ENCODE data around the gene GASK1B. TPM values are rescaled to one million over a fixed set of nuclear protein-coding genes. Genes with fewer than 3 reads are reported as not detected.

The GASK1B gene
- total and polyA plus RNA-seq, 3 donors from 2014 or later = 19.3 to 24.0 (median 19.8) TPM

DNA sequence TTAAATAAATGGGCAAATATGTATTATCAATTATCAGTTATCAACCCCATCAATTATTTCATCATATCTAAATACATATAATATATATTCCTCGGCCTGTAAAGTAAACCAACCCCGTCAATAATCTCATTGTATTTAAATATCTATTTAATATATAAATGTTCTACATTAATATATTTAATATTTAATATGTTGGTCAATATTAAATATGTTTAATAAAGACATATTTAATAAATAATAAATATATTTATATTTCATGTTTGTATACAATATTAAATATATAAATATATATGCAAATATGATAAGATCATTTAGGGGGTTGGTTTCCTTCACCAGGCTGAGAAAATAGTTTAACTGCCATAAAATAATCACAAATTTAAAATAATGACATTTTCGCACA is 31.1 kb upstream of the GASK1B start:
- no peak overlapping the region for H3K27ac ChIP-seq
- H3K36me3 ChIP-seq (ENCODE audit: low read depth, missing control alignments) = no peaks in the 10 kb centered on the region
- H3K4me3 ChIP-seq = no peak overlapping the region
- DNase-seq = no peak
- H3K9me3 ChIP-seq = no peaks in the 10 kb centered on the region
- TF ChIP-seq, protein P1, sequence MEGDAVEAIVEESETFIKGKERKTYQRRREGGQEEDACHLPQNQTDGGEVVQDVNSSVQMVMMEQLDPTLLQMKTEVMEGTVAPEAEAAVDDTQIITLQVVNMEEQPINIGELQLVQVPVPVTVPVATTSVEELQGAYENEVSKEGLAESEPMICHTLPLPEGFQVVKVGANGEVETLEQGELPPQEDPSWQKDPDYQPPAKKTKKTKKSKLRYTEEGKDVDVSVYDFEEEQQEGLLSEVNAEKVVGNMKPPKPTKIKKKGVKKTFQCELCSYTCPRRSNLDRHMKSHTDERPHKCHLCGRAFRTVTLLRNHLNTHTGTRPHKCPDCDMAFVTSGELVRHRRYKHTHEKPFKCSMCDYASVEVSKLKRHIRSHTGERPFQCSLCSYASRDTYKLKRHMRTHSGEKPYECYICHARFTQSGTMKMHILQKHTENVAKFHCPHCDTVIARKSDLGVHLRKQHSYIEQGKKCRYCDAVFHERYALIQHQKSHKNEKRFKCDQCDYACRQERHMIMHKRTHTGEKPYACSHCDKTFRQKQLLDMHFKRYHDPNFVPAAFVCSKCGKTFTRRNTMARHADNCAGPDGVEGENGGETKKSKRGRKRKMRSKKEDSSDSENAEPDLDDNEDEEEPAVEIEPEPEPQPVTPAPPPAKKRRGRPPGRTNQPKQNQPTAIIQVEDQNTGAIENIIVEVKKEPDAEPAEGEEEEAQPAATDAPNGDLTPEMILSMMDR (IDR thresholded peaks at IDR 0.05) = no peak
- no peak for TF ChIP-seq POLR2A (IDR thresholded peaks at IDR 0.05)
- no peaks in the 10 kb centered on the region for H3K4me1 ChIP-seq
- intact Hi-C loops (cut with DNase I; ENCODE audit: low total_unique reads) = no loop called here
- WGBS, 2 donors = 93 to 96% methylated on average over 3 of the region's 3 CpGs
- no peaks in the 10 kb centered on the region for H3K27me3 ChIP-seq

DNA sequence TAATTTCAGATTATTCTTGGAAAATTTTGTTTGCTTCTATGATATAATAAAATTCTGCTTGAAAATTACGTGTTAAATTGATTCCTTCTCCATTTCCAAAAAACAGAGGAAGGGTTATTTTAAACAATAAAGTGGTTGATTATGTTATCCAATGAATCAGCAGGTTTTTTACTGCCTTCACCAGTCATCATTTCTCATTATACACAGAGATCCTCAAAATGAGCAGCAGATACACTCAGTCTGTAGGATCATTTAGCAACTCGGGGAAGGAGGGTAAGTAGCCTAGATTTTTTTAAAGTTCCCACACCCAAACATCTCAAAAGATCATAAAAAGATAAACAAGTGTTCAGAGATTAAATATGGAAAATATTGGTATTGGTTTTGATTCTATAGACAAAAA is 30.6 kb upstream of the GASK1B start:
- Histone ChIP-seq H3K27me3 (no peaks in the 10 kb centered on the region), H3K27ac (no peak overlapping the region), H3K36me3 (ENCODE audit: low read depth, missing control alignments) (no peaks in the 10 kb centered on the region), H3K4me1 (no peaks in the 10 kb centered on the region), H3K4me3 (no peak overlapping the region), H3K9me3 (no peaks in the 10 kb centered on the region)
- DNase-seq = no peak
- 88 to 90% methylated on average over 2 of the region's 2 CpGs for WGBS, 2 donors
- TF ChIP-seq, protein P1 (IDR thresholded peaks at IDR 0.05) = no peak
- no peak for TF ChIP-seq POLR2A (IDR thresholded peaks at IDR 0.05)
- intact Hi-C loops (cut with DNase I; ENCODE audit: low total_unique reads) = no loop called here

DNA sequence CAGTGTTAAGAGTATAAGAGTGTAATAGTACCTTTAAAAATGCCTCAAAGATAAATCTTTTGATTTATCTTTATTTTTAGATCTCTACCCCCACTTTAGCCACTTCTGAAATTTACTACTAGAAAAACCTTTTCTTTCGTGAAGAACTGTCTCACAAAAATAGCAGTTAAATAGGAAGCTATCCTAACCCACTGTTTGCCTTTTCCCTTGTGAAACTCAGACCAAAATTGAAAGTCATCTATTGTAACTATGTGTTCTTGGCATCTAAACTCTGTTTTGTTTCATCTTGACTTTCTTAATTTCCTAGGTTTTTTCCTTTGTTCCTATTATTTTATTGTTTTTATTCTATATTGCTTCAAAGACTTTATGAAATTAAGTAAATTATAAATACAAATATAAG is 29.7 kb upstream of the GASK1B start:
- no peak for TF ChIP-seq POLR2A (IDR thresholded peaks at IDR 0.05)
- TF ChIP-seq, protein P1 (IDR thresholded peaks at IDR 0.05) = no peak
- intact Hi-C loops (cut with DNase I; ENCODE audit: low total_unique reads) = no loop called here
- 19 to 45% methylated on average over 1 of the region's 1 CpG for WGBS, 2 donors

DNA sequence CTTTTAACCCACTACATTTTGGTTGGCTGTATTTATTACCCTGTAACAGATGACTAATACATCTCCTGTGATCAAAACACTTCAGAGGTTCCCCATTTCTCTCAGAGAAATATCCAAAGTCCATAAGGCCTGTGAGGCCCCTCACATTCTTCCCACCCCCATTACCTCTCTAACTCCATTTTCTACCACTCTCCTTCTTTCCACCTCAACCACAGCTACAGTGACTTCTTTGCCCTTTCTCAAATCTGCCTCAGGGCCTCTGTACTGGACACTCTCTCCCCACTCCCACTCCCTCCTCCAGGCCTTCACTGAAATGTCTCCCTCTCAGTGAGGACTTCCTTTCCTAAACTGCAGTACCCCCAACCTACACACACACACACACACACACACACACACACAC is 29.1 kb upstream of the GASK1B start:
- H3K36me3 ChIP-seq (ENCODE audit: low read depth, missing control alignments) = peaks cover 2% of the 10 kb centered on the region
- TF ChIP-seq, protein P1 (IDR thresholded peaks at IDR 0.05) = no peak
- TF ChIP-seq POLR2A (IDR thresholded peaks at IDR 0.05) = no peak
- DNase-seq = no peak
- no peak overlapping the region for H3K4me3 ChIP-seq
- no peaks in the 10 kb centered on the region for H3K4me1 ChIP-seq
- no peaks in the 10 kb centered on the region for H3K9me3 ChIP-seq
- intact Hi-C loops (cut with DNase I; ENCODE audit: low total_unique reads) = no loop called here
- H3K27ac ChIP-seq = no peak overlapping the region
- H3K27me3 ChIP-seq = no peaks in the 10 kb centered on the region

More for the DNA sequence above, 29.7 kb upstream of the GASK1B start:
- Histone ChIP-seq H3K27ac (peak overlapping the region in 1 of 2 donors; percentile 10), H3K4me1 (no peaks in the 10 kb centered on the region), H3K4me3 (no peak overlapping the region), H3K36me3 (ENCODE audit: low read depth, missing control alignments) (peaks cover 2% of the 10 kb centered on the region), H3K9me3 (no peaks in the 10 kb centered on the region), H3K27me3 (no peaks in the 10 kb centered on the region)
- DNase-seq = no peak

DNA sequence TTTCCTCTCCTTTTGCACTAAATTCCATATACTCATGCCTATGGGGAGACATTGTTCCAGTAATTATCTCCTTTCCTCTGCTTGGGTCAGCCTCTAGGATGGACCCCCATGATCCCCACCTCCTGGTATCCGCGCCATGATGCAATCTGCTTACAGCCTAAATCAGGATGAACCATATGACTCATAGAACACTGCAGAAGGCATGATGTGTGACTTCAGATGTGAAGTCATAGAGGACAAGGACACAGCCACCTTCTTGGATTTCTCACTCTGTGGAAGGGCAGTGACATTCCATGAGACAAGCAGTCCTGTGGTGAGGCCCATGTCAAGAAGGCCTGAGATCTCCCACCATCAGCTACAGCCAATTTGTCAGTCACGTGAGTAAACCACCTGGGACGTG is 28.5 kb upstream of the GASK1B start:
- H3K27ac ChIP-seq = no peak overlapping the region
- no peaks in the 10 kb centered on the region for H3K27me3 ChIP-seq
- no peaks in the 10 kb centered on the region for H3K9me3 ChIP-seq
- intact Hi-C loops (cut with DNase I; ENCODE audit: low total_unique reads) = no loop called here
- WGBS, 2 donors = 95 to 97% methylated on average over 3 to 4 of the region's 4 CpGs
- TF ChIP-seq POLR2A (IDR thresholded peaks at IDR 0.05) = no peak
- TF ChIP-seq, protein P1 (IDR thresholded peaks at IDR 0.05) = no peak
- no peak overlapping the region for H3K4me3 ChIP-seq
- H3K4me1 ChIP-seq = no peaks in the 10 kb centered on the region
- H3K36me3 ChIP-seq (ENCODE audit: low read depth, missing control alignments) = peaks cover 2% of the 10 kb centered on the region
- DNase-seq = no peak

Measured in testis (tissue), 3 donors.